NCI-H524 treated with DMSO at 0.1 percent for 48 hours (cell line): ENCODE measurements around the gene ILKAP.

Experiments
- DNase-seq: peaks from one replicate; lab custom pipeline; 2025; lab: John Stamatoyannopoulos, UW

The ILKAP gene

GRCh38 chr2:238133499-238134392 lies 69.7 kb downstream of the ILKAP start:
- DNase-seq, result no peak

- DNase-seq, result no peak
These were observed 70.7 kb downstream of the ILKAP start for GRCh38 chr2:238132463-238133450.

GRCh38 chr2:238131761-238132462 lies 71.6 kb downstream of the ILKAP start:
- no peak for DNase-seq

GRCh38 chr2:238130696-238131628 lies 72.5 kb downstream of the ILKAP start:
- DNase-seq, result no peak

- DNase-seq, result no peak
These were observed 73.3 kb downstream of the ILKAP start for GRCh38 chr2:238130111-238130695.

GRCh38 chr2:238129166-238130010 lies 74.1 kb downstream of the ILKAP start:
- no peak for DNase-seq

GRCh38 chr2:238128534-238129001 lies 74.9 kb downstream of the ILKAP start:
- DNase-seq, result no peak

- no peak for DNase-seq
These were observed 75.4 kb downstream of the ILKAP start for GRCh38 chr2:238128061-238128440.

GRCh38 chr2:238127165-238128060 lies 76.1 kb downstream of the ILKAP start:
- DNase-seq, result no peak

- no peak for DNase-seq
These were observed 76.7 kb downstream of the ILKAP start for GRCh38 chr2:238126775-238127164.

GRCh38 chr2:238126338-238126737 lies 77.2 kb downstream of the ILKAP start:
- DNase-seq, result no peak

GRCh38 chr2:238125127-238125885 lies 78.2 kb downstream of the ILKAP start:
- DNase-seq, result no peak

GRCh38 chr2:238124488-238125126 lies 78.9 kb downstream of the ILKAP start:
- DNase-seq, result no peak

GRCh38 chr2:238123991-238124470 lies 79.5 kb downstream of the ILKAP start:
- DNase-seq, result no peak

- no peak for DNase-seq
These were observed 80.1 kb downstream of the ILKAP start for GRCh38 chr2:238123218-238123971.
